GM18951 (cell line): ENCODE data around the gene KIAA1671.

Experiments
- POLR2A ChIP-seq: IDR thresholded peaks from 4 replicates; pipeline ENCODE4 v1.6.1; 2011; ENCODE audit warnings: mild to moderate bottlenecking; ENCODE audit not compliant: insufficient read length, insufficient read depth; ENCODE audit errors: extremely low read depth
- in situ Hi-C: fragments of 300-500 bp; cut with MboI; formaldehyde crosslinking; loops from one replicate; pipeline ENCODE4 v1.12.0; 2022; ENCODE audit warnings: low sequenced_read_pairs, mixed read lengths, inconsistent platforms; ENCODE audit not compliant: unreplicated experiment

Gene KIAA1671

DNA sequence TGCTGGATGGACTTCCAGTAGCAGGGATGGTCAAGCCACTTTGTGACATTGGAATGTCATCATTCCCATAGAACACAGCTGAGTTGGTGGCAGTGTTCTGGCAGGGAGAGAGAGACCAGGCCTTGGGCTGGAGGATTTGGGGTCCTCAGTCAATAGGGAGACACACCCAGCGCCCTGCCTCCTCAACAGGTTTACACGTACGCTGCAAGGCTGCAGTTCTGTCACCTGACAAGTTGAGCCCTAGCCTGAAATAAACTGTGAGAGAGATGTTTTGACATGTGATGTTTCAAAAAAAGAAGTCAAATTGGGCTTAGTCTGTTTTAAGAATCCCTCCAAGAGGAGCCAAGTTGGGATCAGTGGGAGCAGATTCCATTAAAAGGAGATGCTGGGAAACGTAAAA lies 204.2 kb downstream of the KIAA1671 start:
- no peak for TF ChIP-seq POLR2A
- in situ Hi-C loops: no loop called here

DNA sequence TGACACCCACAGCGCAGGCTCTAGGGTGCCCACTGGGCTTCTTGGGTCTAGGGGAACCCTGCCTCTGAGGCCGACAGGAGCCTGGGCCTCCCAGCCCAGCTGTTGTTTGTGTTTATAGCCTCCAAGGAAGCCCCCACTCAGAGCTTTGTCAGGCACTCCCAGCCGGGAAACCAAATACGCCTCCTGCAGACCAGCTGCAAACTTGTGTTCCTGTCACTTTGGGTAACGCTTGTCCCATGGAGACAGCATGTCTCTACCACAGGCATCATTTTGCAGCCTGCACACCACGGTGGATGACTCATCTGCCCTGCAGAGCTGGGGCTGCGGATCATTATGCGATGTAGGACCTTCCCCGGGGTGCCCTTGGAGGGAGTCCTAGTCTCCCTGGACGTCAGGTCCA lies 206.5 kb downstream of the KIAA1671 start:
- in situ Hi-C loops: no loop called here

DNA sequence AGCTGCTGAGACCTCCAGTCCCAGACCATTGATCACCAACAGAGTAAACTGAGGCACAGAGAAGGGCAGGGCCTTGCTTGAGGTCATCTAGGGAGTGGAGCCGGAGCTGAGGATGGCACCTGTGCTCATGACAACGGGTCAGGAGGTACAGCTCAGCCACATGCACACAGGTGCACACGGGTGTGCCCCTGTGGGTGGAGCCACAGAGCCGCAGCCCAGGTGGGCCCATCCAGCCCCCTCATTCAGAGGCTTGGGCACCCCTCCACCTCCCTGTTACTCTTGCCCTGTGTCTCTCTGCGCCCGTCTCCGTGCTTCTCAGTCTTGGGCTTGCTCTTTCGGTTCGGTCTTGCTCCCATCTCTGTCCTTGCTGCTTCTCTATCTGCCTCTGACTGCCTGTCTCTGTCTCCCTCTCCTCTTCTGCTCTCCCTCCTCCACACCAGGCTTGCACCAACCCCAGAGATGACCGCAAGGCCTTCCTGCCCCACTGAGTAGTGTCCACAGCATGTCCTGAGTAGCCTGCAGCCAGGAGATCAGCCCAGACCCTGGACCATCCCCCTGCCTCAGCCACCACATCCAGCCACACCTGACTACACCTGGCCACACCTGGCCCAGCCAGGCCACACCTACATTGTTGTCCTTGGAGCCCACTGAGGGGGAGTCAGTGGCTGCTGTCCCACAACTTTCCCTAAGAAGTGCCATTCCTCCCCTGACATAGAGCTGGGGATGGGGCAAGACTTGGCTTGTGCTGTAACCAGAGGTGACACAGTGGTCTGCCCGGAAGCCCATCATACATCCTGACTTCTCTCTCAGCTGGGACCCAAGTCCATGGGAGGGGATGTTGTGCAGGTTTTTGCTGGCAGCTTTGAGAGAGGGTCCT lies 207.8 kb downstream of the KIAA1671 start:
- TF ChIP-seq POLR2A: no peak
- in situ Hi-C loops: loop anchor here (10.0 kb wide), 1 partner anchor 86 kb away; no protein-coding TSS in a partner anchor

More for the DNA sequence above, 206.5 kb downstream of the KIAA1671 start:
- TF ChIP-seq POLR2A: no peak

DNA sequence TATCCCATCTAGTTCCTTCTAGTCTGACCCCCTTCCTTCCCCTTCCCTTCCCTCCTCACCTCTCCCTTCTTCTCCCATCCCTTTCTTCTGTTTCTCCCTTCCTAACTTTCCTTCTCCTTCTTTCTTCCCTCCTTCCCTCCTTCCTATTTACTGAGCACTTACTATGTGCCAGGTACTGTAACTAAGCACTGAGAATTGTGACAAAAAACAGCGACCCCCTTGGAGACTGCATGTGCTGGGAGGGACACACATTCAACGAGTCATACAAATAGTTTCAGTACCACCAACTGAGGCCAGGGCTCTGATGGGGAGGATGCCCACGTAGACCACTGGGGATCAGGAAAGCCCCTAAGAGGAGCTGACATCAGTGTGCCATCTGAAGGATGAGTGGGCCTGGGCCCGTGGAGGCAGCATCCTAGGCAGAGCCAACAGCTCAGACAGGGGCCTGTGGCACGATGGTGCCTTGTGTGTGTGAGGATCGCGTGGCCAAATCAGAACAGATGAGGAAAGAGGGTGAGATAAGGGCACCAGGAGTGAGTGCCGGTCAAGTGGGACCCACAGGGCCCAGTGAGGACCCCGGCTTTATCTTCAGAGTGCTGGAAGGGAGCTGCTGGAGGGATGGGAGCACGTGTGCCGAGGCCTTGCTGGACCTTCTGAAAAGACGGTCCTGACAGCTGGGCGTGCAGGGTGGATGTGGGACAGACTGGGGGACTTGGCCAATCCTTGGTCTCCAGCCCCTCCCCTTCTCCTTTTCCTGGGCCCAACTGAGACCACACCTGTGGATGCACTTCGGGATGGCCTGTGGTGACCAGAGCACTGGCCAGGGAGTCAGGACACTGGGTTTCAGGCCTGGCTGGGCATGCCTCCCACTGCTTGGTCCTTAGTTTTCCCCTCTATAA lies 208.8 kb downstream of the KIAA1671 start:
- in situ Hi-C loops: loop anchor here (10.0 kb wide), 1 partner anchor 86 kb away; no protein-coding TSS in a partner anchor
- no peak for TF ChIP-seq POLR2A

DNA sequence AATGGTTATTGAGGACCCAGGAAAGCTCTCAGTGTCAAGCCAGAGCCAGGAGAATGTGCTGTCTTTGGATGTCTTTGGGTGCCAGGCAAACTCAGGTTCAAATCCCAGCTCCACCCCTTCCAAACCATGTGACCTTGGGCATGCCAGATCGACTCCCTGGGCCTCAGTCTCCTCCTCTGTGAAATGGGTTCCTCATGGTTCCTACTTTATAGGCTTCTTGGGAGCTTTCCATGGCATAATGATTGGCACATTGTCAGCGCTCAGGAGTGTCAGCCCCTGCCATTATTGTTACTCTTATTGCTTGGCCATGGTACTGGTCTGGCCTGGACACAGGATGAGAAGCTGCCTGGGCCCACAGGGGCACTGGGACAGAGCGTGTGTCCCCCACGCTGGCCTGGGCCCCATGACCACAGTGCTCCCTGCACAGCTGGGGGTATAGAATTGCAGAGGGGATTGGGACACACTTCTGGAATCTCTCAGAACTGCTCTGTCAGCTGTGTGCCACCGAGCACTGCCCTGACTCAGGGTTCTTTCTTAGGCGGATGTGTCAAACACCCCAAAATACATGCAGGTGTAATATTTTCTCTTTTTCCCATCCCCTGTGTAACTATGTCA lies 209.5 kb downstream of the KIAA1671 start:
- no peak for TF ChIP-seq POLR2A
- in situ Hi-C loops: loop anchor here (10.0 kb wide), 1 partner anchor 87 kb away; no protein-coding TSS in a partner anchor

DNA sequence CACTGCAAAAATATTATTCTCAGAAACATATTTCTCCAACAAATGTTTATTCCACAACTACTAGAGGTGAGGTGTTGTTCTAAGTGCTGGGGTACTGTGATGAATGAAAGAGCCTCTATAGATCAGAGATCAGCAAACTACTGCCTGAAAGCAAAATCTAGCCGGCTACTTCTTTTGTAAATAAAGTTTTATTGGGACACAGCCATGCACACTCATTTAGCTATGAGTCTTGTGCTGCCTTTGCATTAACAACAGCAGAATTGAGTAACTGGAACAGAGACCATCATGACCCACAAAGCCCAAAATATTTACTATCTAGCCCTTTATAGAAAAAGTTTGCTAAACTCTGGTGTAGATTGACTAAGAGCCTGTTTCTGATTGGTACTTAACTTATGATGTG lies 210.0 kb downstream of the KIAA1671 start:
- in situ Hi-C loops: loop anchor here (10.0 kb wide), 1 partner anchor 88 kb away; no protein-coding TSS in a partner anchor
- TF ChIP-seq POLR2A: no peak

DNA sequence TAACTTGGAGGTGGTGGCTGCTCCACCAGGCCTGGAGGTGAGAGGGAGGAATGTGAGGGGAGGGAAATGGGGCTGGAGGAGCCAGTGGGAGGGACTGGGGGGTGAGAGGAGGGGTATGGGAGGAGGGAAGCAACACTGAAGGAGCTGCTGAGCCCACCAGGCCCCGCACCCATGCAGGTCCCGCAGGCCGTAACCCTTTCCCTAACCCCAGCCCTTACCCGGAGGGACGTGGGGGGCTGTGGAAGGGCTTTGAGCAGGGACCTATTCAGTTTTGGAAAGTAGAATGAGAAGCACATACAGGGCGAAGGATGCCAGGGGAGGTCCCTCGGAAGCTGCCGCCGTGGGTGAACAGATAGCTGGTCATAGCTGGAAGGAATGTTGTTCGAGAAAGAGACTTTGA lies 213.3 kb downstream of the KIAA1671 start:
- in situ Hi-C loops: loop anchor here (10.0 kb wide), 1 partner anchor 91 kb away; no protein-coding TSS in a partner anchor
- no peak for TF ChIP-seq POLR2A

DNA sequence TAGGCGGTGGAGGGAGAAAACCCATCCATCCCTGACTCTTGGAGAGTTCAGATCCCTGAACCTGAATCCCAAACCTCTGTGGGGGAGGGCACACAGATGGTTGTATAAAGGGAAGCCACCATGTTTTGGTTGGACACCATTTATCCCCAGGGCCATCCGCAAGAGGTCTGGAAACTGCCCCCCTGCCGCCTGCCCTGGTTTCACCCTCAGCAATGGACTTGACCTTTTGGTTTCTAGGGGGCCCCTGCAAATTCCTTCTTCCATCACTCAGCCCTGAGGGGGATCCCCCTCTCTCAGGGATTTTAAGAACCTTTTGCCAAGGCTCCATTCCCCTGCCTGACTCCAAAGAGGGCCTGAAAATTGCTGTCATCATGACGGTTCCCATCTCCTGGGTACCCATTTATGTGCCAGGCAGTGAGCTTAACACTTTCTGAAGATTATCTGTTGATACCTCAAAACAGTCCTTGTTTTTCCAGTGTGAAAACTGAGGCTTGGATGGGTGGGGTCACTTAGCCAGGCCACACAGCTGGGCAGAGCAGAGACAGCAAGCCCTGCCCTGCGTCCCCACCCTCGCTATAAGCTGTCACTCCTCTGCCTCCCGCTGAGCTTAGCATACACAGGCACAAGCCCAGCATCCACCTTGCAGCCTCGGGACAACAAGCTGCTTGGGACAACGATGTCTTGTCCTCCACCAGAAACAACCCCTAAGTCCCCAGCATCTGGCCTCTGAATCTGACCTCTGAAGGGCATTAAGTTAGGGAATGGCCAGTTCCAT lies 213.9 kb downstream of the KIAA1671 start:
- TF ChIP-seq POLR2A: no peak
- in situ Hi-C loops: loop anchor here (10.0 kb wide), 1 partner anchor 92 kb away; no protein-coding TSS in a partner anchor

DNA sequence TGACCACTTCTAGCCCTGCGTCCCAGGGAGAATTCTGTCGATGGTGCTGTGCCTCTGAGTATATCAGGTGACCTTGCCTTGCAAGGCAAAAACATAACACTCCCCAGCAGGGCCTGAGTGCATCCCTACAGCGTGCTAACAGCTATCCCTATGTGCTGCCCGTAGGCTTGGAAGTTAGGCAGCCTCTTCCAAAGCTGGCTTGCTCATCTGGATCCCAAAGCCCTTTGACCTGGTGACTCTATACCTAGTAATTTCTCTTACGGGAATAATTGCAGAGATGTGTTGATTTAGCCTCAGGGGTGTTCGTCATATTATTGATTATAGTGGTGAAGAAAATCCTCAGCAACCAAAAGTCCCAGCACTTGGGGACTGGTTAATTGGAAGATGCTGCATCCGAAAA lies 214.6 kb downstream of the KIAA1671 start:
- TF ChIP-seq POLR2A: no peak
- in situ Hi-C loops: loop anchor here (10.0 kb wide), 1 partner anchor 92 kb away; no protein-coding TSS in a partner anchor

DNA sequence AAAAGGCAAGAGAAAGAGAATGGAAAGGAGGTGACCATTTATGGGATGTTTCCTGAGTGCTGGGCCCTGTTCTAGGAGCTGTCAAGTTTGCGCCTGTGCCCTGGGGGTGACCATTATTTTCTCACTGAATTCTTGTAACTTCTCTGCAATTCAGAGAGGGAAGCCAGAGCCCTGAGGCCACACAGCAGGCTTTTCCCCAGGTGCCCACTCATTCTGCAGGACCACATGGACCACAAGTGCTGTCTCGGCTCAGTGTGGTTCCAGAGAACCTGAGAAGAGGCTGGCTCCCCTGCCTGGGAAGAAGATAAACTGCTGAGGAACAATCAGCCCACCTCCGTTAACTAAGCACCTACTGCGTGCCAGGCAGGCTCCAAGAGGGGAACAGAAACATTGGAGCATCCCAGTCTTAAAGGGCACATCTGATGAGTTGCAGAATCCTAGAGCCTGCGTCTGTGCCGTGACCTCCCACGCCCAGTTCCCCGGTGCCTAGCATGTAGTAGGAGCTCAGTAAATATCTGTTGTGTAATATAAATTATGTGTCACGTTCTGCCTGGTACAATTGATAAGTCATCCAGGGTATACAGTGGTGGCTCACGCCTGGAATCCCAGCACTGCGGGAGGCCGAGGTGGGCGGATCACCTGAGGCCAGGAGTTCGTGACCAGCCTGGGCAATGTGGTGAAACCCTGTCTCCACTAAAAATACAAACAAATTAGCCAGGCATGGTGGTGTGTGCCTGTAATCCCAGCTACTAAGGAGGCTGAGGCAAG lies 215.5 kb downstream of the KIAA1671 start:
- in situ Hi-C loops: loop anchor here (10.0 kb wide), 1 partner anchor 93 kb away; no protein-coding TSS in a partner anchor
- TF ChIP-seq POLR2A: no peak

DNA sequence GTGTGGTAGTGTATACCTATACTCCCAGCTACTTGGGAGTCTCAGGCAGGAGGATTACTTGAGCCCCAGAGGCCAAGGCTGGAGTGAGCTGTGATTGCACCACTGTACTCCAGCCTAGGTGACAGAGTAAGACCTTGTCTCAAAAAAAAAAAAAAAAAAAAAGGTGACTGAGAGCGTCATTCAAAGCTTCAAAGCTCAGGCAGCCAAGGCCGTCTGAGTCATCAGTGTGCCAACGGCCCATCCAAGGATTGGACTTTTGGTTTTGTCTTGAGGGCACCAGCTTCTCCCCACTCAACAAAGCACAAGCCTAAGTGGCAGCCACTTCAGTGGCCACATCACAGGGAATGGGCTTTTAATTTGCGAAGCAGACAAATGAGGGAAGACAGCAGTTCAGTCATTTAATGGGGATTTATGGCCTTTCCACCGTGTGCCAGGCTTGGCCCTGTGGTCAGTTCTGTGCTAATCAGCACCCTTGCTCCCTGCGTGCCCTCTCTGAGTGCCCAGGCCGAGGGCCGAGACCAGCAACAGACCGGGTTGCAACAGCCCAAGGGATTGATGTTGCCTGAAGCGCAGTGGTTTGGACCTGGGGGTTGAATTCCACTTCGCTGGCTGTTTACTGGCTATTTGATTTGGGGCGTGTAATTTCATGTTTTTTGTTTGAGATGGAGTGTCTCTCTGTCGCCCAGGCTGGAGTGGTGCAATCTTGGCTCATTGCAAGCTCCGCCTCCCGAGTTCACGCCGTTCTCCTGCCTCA lies 216.9 kb downstream of the KIAA1671 start:
- in situ Hi-C loops: loop anchor here (10.0 kb wide), 1 partner anchor 95 kb away; no protein-coding TSS in a partner anchor
- no peak for TF ChIP-seq POLR2A
